B cell (primary cell): ENCODE data around the gene TTLL5. TPM values are rescaled to one million over a fixed set of nuclear protein-coding genes. Genes with fewer than 3 reads are reported as not detected.
"Not testable (repeated sequence)": the region's sequence is repeated elsewhere in the genome, so short reads cannot be mapped to it uniquely, and the experiment has no call there.

Experiments used
- ATAC-seq: fragments of 200-7000 bp; cut with Tn5 transposase; one replicate; pipeline ENCODE4 v1.10.0; 2021; ENCODE audit warnings: low read depth, mild to moderate bottlenecking, moderate number of reproducible peaks, moderate library complexity
- CTCF ChIA-PET: fragments of 350-600 bp; sonication (Branson Sonifier 250); formaldehyde crosslinking; loops from one replicate; lab custom pipeline; 2021; ENCODE audit warnings: antibody characterized with exemption, inconsistent platforms; lab: Charles Lee
- POLR2A ChIA-PET: fragments of 350-600 bp; sonication (Branson Sonifier 250); formaldehyde crosslinking; loops from one replicate; lab custom pipeline; 2021; ENCODE audit warnings: antibody characterized with exemption; lab: Charles Lee
- DNase-seq: peaks from one replicate; pipeline ENCODE4 v3.0.0; 2013
- H2AFZ ChIP-seq: 2 replicates; pipeline ENCODE4 v1.6.1; 2012; ENCODE audit warnings: mild to moderate bottlenecking, low read depth, low read length; ENCODE audit not compliant: insufficient read depth, poor library complexity, severe bottlenecking
- H3K27ac ChIP-seq, 2 donors: 1 replicate in 1 of 2; 2 replicates in 1 of 2; pipeline ENCODE4 v1.5.1; 2012 to 2013; ENCODE audit warnings: low read length in 2 of 2, mild to moderate bottlenecking in 2 of 2, moderate library complexity in 1 of 2
- H3K27me3 ChIP-seq, 4 experiments: fragments of 200-600 bp in 1 of 4; sonication (generic) in 1 of 4; replicated peaks in 1 of 4; 1 replicate in 2 of 4; 2 replicates in 2 of 4; pipeline versions ENCODE4 v1.6.1 to v1.7.0; 2013 to 2016; ENCODE audit warnings: low read length in 3 of 4, mild to moderate bottlenecking in 2 of 4, mixed read lengths in 1 of 4, moderate library complexity in 1 of 4; ENCODE audit not compliant: insufficient read depth in 4 of 4, control insufficient read depth in 3 of 4; ENCODE audit errors: control extremely low read depth in 1 of 4
- H3K36me3 ChIP-seq, 2 experiments: replicated peaks in 1 of 2; 1 replicate in 1 of 2; 2 replicates in 1 of 2; pipeline versions ENCODE4 v1.6.1 to v1.7.1; 2013; ENCODE audit warnings: low read length in 1 of 2; ENCODE audit not compliant: insufficient read depth in 2 of 2, control insufficient read depth in 1 of 2; ENCODE audit errors: control extremely low read depth in 1 of 2, extremely low read depth in 1 of 2
- H3K4me1 ChIP-seq, 2 donors: fragments of 200-600 bp in 1 of 2; sonication (generic) in 1 of 2; 1 replicate in 1 of 2; 2 replicates in 1 of 2; pipeline versions ENCODE4 v1.5.1 to v1.6.1; 2013 to 2017; ENCODE audit warnings: low read length in 2 of 2; ENCODE audit not compliant: control insufficient read depth in 2 of 2, insufficient read depth in 2 of 2
- H3K4me2 ChIP-seq: replicated peaks from 2 replicates; pipeline ENCODE3; 2012; ENCODE audit warnings: mild to moderate bottlenecking, low read depth, low read length; ENCODE audit not compliant: poor library complexity, severe bottlenecking
- H3K4me3 ChIP-seq, 5 experiments: fragments of 200-600 bp in 1 of 5; sonication (generic) in 1 of 5; 1 replicate in 3 of 5; 2 replicates in 2 of 5; pipeline versions ENCODE4 v1.5.1 to v1.7.0; 2011 to 2016; ENCODE audit warnings: low read length in 4 of 5, mild to moderate bottlenecking in 4 of 5, low read depth in 2 of 5, control low read depth in 1 of 5, moderate library complexity in 1 of 5; ENCODE audit not compliant: insufficient read depth in 1 of 5; ENCODE audit errors: control extremely low read depth in 1 of 5, extremely low read depth in 1 of 5
- H3K79me2 ChIP-seq: fragments of 200-600 bp; sonication (generic); one replicate; pipeline ENCODE4 v1.6.0; 2016; ENCODE audit warnings: low read length; ENCODE audit not compliant: control insufficient read depth, insufficient read depth
- H3K9ac ChIP-seq: fragments of 200-600 bp; sonication (generic); 2 replicates; pipeline ENCODE4 v1.6.1; 2017; ENCODE audit warnings: mild to moderate bottlenecking, low read length, moderate library complexity
- H3K9me3 ChIP-seq, 3 donors: one replicate each; pipeline versions ENCODE4 v1.6.1 to v1.7.1; 2013; ENCODE audit warnings: low read length in 2 of 3; ENCODE audit not compliant: control insufficient read depth in 2 of 3, insufficient read depth in 1 of 3; ENCODE audit errors: control extremely low read depth in 1 of 3
- H4K20me1 ChIP-seq: 2 replicates; pipeline ENCODE4 v1.6.0; 2012; ENCODE audit warnings: mild to moderate bottlenecking, low read length; ENCODE audit not compliant: insufficient read depth, control insufficient read depth, poor library complexity, severe bottlenecking
- H3K27ac Mint-ChIP-seq: one replicate; pipeline ENCODE4 v1.8.0; 2021; ENCODE audit warnings: mixed read lengths
- H3K27me3 Mint-ChIP-seq: one replicate; pipeline ENCODE4 v1.8.0; 2021; ENCODE audit warnings: mixed read lengths
- H3K4me1 Mint-ChIP-seq: one replicate; pipeline ENCODE4 v1.8.0; 2021; ENCODE audit warnings: mixed read lengths
- H3K4me3 Mint-ChIP-seq: one replicate; pipeline ENCODE4 v1.8.0; 2021; ENCODE audit warnings: mixed read lengths
- H3K9me3 Mint-ChIP-seq: one replicate; pipeline ENCODE4 v1.8.0; 2022; ENCODE audit warnings: mixed read lengths; ENCODE audit not compliant: insufficient read depth
- EZH2 ChIP-seq: IDR thresholded peaks from 2 replicates; pipeline ENCODE4 v1.6.1; 2012; ENCODE audit warnings: borderline replicate concordance, low read depth, mild to moderate bottlenecking, moderate library complexity, low read length; ENCODE audit not compliant: insufficient read depth, poor library complexity, severe bottlenecking
- WGBS: methylation state at CpG from one replicate; pipeline ENCODE4 v1.1.5; 2013; ENCODE audit warnings: missing lambda C conversion rate; ENCODE audit not compliant: insufficient coverage; 5-methylcytosine and 5-hydroxymethylcytosine counted together
- intact Hi-C: fragments of 100-400 bp; cut with micrococcal nuclease; formaldehyde crosslinking; loops from one replicate; pipeline ENCODE4 v1.10.0; 2022
- polyA plus RNA-seq: library from polyadenylated mRNA; depleted of rRNA; stranded (reverse); fragments of >200 nt; gene quantifications from 2 replicates; pipeline ENCODE4 v1.2.3, GENCODE V29; 2012
- total RNA-seq, 2 donors: library from RNA; stranded (reverse); fragments of 120-200 nt in 1 of 2; gene quantifications; 1 replicate in 1 of 2; 2 replicates in 1 of 2; pipeline versions ENCODE4 v1.2.3 to v1.2.4, GENCODE V29; 2013 to 2022
- TF ChIP-seq, protein P1 (sequence below): fragments of 200-600 bp; IDR thresholded peaks from one replicate; pipeline ENCODE4 v1.8.0; 2022; ENCODE audit warnings: antibody characterized with exemption, mild to moderate bottlenecking

TTLL5 gene
- total and polyA plus RNA-seq, 2 donors (not counting 1 experiment from before 2014, with no cell fraction given) = 10.9 to 50.9 TPM

DNA sequence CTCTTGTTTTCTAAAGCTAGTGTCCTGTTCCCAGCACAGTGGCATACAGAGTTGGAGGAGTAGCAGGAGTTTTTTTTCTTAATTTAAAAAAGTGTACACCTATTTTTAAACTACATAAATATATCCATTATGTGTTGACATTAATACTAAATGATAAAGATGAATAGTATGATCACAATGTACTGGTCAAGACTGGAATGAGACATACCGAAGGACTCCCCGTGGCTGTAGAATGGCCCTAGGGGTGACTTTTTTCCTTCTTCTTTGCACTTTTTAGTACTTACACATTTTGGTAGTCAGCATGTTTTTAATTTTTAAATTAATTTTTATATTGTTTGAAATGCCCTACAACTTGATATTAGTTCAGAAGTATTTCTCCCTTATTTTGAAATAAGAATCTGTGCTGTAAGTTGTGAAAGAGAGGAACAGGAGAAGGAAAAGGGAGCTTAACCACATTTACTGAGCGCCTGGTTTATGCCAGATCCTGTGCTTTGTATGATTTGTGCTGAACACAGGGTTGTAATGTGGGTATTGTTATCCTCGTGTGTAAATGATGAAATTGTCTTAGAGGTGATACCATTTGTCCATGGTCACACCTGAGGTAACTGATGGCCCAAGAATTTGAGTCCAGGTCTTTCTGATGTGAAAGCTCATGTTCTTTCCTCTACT lies 184.2 kb downstream of the TTLL5 start:
- Mint-ChIP-seq H3K27ac (no peak overlapping the region), H3K4me1 (no peaks in the 10 kb centered on the region), H3K9me3 (no peaks in the 10 kb centered on the region), H3K4me3 (no peak overlapping the region), H3K27me3 (no peaks in the 10 kb centered on the region)
- Histone ChIP-seq H3K4me1 (no peaks in the 10 kb centered on the region), H4K20me1 (no peaks in the 10 kb centered on the region), H3K4me3 (no peak overlapping the region), H2AFZ (no peak overlapping the region), H3K27ac (no peak overlapping the region), H3K27me3 (no peaks in the 10 kb centered on the region), H3K4me2 (no peak overlapping the region), H3K79me2 (no peaks in the 10 kb centered on the region), H3K36me3 (no peaks in the 10 kb centered on the region), H3K9me3 (no peaks in the 10 kb centered on the region), H3K9ac (no peak overlapping the region)
- TF ChIP-seq EZH2 = no peak
- TF ChIP-seq, protein P1, sequence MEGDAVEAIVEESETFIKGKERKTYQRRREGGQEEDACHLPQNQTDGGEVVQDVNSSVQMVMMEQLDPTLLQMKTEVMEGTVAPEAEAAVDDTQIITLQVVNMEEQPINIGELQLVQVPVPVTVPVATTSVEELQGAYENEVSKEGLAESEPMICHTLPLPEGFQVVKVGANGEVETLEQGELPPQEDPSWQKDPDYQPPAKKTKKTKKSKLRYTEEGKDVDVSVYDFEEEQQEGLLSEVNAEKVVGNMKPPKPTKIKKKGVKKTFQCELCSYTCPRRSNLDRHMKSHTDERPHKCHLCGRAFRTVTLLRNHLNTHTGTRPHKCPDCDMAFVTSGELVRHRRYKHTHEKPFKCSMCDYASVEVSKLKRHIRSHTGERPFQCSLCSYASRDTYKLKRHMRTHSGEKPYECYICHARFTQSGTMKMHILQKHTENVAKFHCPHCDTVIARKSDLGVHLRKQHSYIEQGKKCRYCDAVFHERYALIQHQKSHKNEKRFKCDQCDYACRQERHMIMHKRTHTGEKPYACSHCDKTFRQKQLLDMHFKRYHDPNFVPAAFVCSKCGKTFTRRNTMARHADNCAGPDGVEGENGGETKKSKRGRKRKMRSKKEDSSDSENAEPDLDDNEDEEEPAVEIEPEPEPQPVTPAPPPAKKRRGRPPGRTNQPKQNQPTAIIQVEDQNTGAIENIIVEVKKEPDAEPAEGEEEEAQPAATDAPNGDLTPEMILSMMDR = no peak
- 100% methylated on average over 1 of the region's 4 CpGs for WGBS
- ATAC-seq = no peak
- DNase-seq = no peak
- CTCF ChIA-PET = no interaction called here
- POLR2A ChIA-PET = no interaction called here
- intact Hi-C loops = no loop called here

DNA sequence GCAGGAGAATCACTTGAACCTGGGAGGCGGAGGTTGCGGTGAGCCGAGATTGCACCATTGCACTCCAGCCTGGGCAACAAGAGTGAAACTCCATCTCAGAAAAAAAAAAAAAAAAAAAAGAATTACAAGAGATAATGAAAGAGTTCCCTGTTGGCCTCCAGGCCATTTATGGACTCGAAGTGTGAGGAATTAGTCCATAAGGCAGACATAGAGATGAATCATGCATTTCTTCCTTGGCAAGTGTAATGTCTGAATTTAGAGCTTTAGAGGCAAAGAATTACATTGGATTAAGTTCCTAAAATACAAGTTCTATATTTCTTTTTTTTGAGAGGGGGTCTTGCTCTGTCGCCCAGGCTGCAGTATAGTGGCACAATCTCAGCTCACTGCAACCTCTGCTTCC lies 185.6 kb downstream of the TTLL5 start:
- H3K27ac Mint-ChIP-seq, H3K4me3 ChIP-seq, H3K9me3 Mint-ChIP-seq, H4K20me1 ChIP-seq, H3K27me3 ChIP-seq, H3K4me1 ChIP-seq, H2AFZ ChIP-seq, ATAC-seq, H3K79me2 ChIP-seq, H3K9ac ChIP-seq, H3K36me3 ChIP-seq, POLR2A ChIA-PET, H3K4me3 Mint-ChIP-seq, DNase-seq, H3K4me1 Mint-ChIP-seq, H3K27ac ChIP-seq, CTCF ChIA-PET, intact Hi-C loops, H3K9me3 ChIP-seq, H3K27me3 Mint-ChIP-seq, H3K4me2 ChIP-seq: not testable (repeated sequence)
- 100% methylated on average over 1 of the region's 5 CpGs for WGBS
